HEK293T (cell line): ENCODE results near the gene ANO1.

Experiments
- CTCF ChIA-PET: fragments of 350-600 bp; formaldehyde crosslinking; extraction: SDS; loops from one replicate; lab custom pipeline; 2021; ENCODE audit warnings: antibody characterized with exemption, inconsistent platforms; lab: Yijun Ruan, JAX
- POLR2A ChIA-PET: fragments of 350-600 bp; formaldehyde crosslinking; extraction: SDS; loops from one replicate; lab custom pipeline; 2020; ENCODE audit warnings: antibody characterized with exemption, inconsistent platforms; lab: Yijun Ruan, JAX
- DNase-seq: peaks from one replicate; pipeline ENCODE4 v3.0.0; 2012; ENCODE audit warnings: mixed read lengths; ENCODE audit errors: extremely low spot score
- ARNT ChIP-seq: fragments of 450-650 bp; IDR thresholded peaks from 2 replicates; pipeline ENCODE4 v1.6.1; 2017; ENCODE audit warnings: mild to moderate bottlenecking
- BHLHE40 ChIP-seq: fragments of 450-650 bp; IDR thresholded peaks from 2 replicates; pipeline ENCODE4 v1.6.1; 2016; ENCODE audit warnings: mild to moderate bottlenecking, moderate library complexity, borderline replicate concordance
- CTBP1 ChIP-seq: fragments of 450-650 bp; IDR thresholded peaks from 2 replicates; pipeline ENCODE4 v1.6.1; 2016; ENCODE audit warnings: borderline replicate concordance
- ELF4 ChIP-seq: fragments of 450-650 bp; IDR thresholded peaks from 2 replicates; pipeline ENCODE4 v1.6.1; 2017; ENCODE audit warnings: antibody characterized with exemption
- FOXA1 ChIP-seq: fragments of 450-650 bp; IDR thresholded peaks from 2 replicates; pipeline ENCODE4 v1.6.1; 2016; ENCODE audit warnings: mild to moderate bottlenecking
- FOXK2 ChIP-seq: fragments of 450-650 bp; IDR thresholded peaks from 2 replicates; pipeline ENCODE4 v1.6.1; 2016; ENCODE audit warnings: mild to moderate bottlenecking
- FOXM1 ChIP-seq: fragments of 450-650 bp; IDR thresholded peaks from 2 replicates; pipeline ENCODE4 v1.6.1; 2017; ENCODE audit warnings: mild to moderate bottlenecking, borderline replicate concordance
- HDGF ChIP-seq: fragments of 450-650 bp; IDR thresholded peaks from 2 replicates; pipeline ENCODE4 v1.6.1; 2017; ENCODE audit warnings: antibody characterized with exemption, borderline replicate concordance
- L3MBTL2 ChIP-seq: fragments of 450-650 bp; conservative IDR thresholded peaks from 2 replicates; pipeline ENCODE4 v1.6.1; 2016; ENCODE audit warnings: mild to moderate bottlenecking
- LEF1 ChIP-seq: fragments of 450-650 bp; IDR thresholded peaks from 2 replicates; pipeline ENCODE4 v1.6.1; 2017; ENCODE audit warnings: mild to moderate bottlenecking, borderline replicate concordance
- NFRKB ChIP-seq: fragments of 450-650 bp; IDR thresholded peaks from 2 replicates; pipeline ENCODE4 v1.6.1; 2016; ENCODE audit warnings: mild to moderate bottlenecking, moderate library complexity
- PKNOX1 ChIP-seq: fragments of 450-650 bp; IDR thresholded peaks from 2 replicates; pipeline ENCODE4 v1.6.1; 2016
- SP1 ChIP-seq: fragments of 450-650 bp; IDR thresholded peaks from 2 replicates; pipeline ENCODE4 v1.6.1; 2017
- SUZ12 ChIP-seq: fragments of 450-650 bp; IDR thresholded peaks from 2 replicates; pipeline ENCODE4 v1.6.1; 2016; ENCODE audit warnings: mild to moderate bottlenecking
- TARDBP ChIP-seq: fragments of 450-650 bp; IDR thresholded peaks from 2 replicates; pipeline ENCODE4 v1.6.1; 2016
- ZNF384 ChIP-seq: fragments of 450-650 bp; IDR thresholded peaks from 2 replicates; pipeline ENCODE4 v1.6.1; 2016

The ANO1 gene

DNA sequence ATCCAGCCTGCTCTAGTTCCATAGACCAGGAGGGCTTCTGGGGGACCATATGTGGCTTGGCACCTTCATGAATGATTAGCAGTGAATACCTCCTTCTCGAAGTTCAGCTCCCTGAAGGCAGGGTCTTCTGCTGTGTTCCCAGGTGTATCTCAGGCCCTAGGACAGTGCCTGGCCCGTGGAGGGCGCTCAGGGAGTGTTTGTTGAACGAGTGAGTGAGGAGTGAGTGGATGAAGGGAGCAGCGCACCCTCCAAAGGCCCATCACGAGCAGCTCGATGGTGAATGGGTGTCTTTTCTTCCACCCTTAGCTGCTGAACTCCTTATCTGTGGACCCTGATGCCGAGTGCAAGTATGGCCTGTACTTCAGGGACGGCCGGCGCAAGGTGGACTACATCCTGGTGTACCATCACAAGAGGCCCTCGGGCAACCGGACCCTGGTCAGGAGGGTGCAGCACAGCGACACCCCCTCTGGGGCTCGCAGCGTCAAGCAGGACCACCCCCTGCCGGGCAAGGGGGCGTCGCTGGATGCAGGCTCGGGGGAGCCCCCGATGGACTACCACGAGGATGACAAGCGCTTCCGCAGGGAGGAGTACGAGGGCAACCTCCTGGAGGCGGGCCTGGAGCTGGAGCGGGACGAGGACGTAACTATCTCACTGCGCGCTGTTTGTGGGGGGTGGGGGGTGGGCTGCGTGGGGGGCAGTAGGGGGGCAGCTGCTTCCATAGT is 9.5 kb downstream of the ANO1 start:
- DNase-seq, result no peak
- ChIA-PET CTCF (no interaction called here), POLR2A (interaction anchor here (0.6 kb wide), 1 partner anchor 111 kb away, joined by 4 read pairs; no protein-coding TSS in a partner anchor)
- TF ChIP-seq SUZ12 (no peak), HDGF (no peak), BHLHE40 (no peak), TARDBP (no peak), FOXA1 (no peak), FOXK2 (no peak), PKNOX1 (no peak), FOXM1 (no peak), ELF4 (no peak), NFRKB (no peak), ARNT (no peak), SP1 (no peak)

- CTCF ChIA-PET, result no interaction called here
- no peak for DNase-seq
- POLR2A ChIA-PET, result no interaction called here
- TF ChIP-seq SP1 (no peak), NFRKB (no peak), CTBP1 (no peak), FOXA1 (no peak), ARNT (no peak), L3MBTL2 (no peak), FOXM1 (no peak), LEF1 (no peak), ZNF384 (no peak), SUZ12 (no peak), ELF4 (no peak), TARDBP (no peak), HDGF (no peak), PKNOX1 (no peak)
These were observed 10.7 kb downstream of the ANO1 start for GRCh38 chr11:70088735-70089250.

GRCh38 chr11:70089631-70090030 is 11.5 kb downstream of the ANO1 start:
- DNase-seq, result no peak
- ChIA-PET CTCF (no interaction called here), POLR2A (no interaction called here)
- TF ChIP-seq SUZ12, result no peak
- TF ChIP-seq PKNOX1, result no peak
- no peak for TF ChIP-seq CTBP1
- TF ChIP-seq HDGF, result no peak
- TF ChIP-seq FOXM1, result no peak
- no peak for TF ChIP-seq ARNT
- TF ChIP-seq LEF1, result no peak
- TF ChIP-seq ZNF384, result no peak
- TF ChIP-seq NFRKB, result no peak
- TF ChIP-seq SP1, result no peak
- TF ChIP-seq FOXK2, result no peak
- no peak for TF ChIP-seq ELF4
- TF ChIP-seq FOXA1, result no peak
- no peak for TF ChIP-seq BHLHE40
- TF ChIP-seq L3MBTL2, result no peak

DNA sequence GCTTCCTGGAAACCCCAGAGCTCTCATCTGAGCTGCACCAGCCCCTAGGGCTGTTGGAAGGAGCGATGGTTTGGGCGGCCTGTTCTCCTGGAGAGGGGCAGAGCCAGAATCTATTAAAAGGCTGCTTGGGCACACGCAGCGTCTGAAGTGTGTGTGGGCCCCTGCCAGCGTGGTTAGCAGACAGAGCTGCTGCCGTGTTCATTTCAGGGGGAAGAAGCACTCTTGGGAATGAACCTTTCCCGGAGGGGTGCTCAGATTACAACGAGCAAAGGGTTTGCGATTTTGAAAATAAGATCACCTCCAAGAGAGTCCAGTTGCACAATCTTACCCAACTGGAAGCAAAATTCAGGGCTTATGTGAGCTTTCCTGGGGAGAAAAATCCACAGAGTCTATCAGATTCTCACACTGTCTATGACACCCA is 12.9 kb downstream of the ANO1 start:
- DNase-seq, result no peak
- ChIA-PET POLR2A (no interaction called here), CTCF (no interaction called here)
- TF ChIP-seq TARDBP, result no peak
- no peak for TF ChIP-seq ARNT
- TF ChIP-seq FOXM1, result no peak
- no peak for TF ChIP-seq CTBP1
- TF ChIP-seq ZNF384, result no peak
- TF ChIP-seq BHLHE40, result no peak
- TF ChIP-seq NFRKB, result no peak
- no peak for TF ChIP-seq LEF1
- no peak for TF ChIP-seq PKNOX1
- TF ChIP-seq ELF4, result no peak
- no peak for TF ChIP-seq FOXA1
- no peak for TF ChIP-seq HDGF
- no peak for TF ChIP-seq SP1

DNA sequence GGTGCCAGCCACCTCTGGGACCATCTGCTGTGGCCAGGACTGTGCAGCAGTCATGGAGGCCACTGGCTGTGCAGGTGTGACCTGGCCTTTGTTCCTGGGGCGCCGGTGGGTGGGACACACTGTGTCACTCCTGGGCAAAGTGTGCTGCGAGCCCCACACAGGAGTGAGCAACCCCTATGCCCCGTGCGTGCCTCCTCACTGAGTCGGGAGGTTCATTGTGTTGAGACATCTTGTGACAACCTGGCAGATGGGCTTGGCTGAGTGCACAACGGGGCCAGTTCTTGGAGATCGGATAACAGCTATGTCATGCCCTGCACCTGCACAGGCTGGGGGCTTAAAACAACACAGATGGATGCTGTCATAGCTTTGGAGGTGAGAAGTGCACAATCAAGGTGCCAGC is 13.5 kb downstream of the ANO1 start:
- DNase-seq, result no peak
- CTCF ChIA-PET, result no interaction called here
- POLR2A ChIA-PET, result no interaction called here
- TF ChIP-seq NFRKB, result no peak
- no peak for TF ChIP-seq SP1
- TF ChIP-seq FOXK2, result no peak
- TF ChIP-seq BHLHE40, result no peak
- TF ChIP-seq FOXM1, result no peak
- TF ChIP-seq LEF1, result no peak
- no peak for TF ChIP-seq FOXA1
- no peak for TF ChIP-seq ELF4
- TF ChIP-seq CTBP1, result no peak
- TF ChIP-seq PKNOX1, result no peak
- TF ChIP-seq ARNT, result no peak
- no peak for TF ChIP-seq HDGF
